ENCODE data around the gene ANXA6.

ANXA6 gene

GRCh38 chr5:151060742-151061141 lies 96.8 kb downstream of the ANXA6 start:
- no peak for DNase-seq

DNA sequence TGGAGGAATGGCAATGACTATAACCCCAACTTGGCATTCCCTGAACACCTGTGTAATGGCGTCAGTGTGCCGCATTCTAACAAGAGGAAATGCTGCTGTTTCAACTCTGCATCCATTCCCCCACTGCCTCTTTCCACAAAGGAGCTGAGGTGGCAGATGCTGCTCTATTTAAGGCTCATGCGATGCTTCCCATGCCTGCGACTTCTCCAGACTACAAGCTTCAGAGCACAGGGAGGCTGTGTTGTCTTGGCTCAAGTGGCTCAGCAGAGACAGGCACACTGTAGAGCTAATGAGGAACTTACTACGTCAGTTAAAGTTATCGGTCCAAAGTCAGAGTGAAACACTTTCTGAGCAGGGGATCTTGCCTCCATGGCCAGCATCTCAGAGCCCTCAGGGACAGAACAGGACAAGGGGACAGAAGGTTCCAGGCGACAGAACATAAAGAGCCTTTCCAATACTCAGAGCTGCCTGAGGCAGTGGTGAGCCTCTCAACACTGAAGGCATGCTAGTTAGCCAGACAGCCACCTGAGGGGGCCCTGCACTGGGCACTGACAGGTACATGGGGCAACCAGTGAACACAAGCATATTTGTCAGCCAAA lies 98.6 kb downstream of the ANXA6 start:
- DNase-seq, result no peak

- DNase-seq, result no peak
Measured at GRCh38 chr5:151058301-151058700, 99.3 kb downstream of the ANXA6 start.

- DNase-seq, result no peak
Measured at GRCh38 chr5:151056379-151057325, 100.9 kb downstream of the ANXA6 start.

DNA sequence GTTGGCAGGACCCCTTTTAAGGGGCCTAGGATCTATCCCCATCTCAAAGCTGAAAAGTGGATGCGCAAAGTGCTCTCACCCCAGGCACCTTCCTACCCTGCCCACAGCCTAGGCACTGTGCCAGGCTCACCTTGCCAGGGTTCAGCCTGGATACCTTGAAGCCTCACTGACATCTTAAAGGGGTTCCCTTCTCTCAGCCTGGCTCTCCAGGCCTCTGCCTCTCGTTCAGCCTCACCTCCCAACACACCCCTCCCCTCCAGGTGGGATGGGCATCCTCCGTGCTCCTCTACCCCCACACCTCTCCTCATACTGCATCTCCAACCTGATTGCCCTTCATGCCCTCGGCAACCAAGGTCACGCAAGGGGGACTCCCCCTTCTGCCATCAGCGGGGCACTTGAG lies 102.2 kb downstream of the ANXA6 start:
- DNase-seq, result no peak

GRCh38 chr5:151054709-151055108 lies 102.9 kb downstream of the ANXA6 start:
- DNase-seq, result no peak

DNA sequence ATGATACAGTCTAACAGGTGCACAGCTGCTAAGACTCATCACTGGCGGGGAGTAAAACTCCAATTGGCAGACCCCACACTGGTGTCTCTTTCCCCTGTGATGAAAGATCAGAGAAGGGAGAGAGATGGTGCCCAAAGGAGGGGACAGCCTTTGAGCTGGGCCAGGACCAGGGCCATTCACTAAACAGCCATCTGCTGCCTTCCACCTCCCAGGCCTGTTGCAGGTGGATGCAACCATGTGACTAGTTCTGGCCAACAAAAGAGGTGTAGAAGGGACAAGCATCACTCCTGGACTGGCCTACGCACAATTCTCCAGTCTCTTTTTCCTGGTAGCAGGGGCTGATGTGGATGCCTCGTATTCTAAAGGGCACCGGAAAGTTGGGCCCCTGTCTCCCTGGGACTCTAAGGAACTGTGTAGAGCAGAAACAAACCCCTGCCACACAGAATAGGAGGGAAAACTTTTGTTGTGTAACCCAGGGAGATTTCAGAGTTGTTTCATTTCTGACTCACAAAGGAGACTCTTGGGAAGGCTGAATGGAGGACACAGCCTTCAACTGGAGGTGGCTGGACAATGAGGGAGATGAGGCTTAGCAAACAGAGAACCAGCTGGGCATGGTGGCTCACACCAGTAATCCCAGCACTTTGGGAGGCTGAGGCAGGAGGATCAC lies 103.7 kb downstream of the ANXA6 start:
- no peak for DNase-seq

DNA sequence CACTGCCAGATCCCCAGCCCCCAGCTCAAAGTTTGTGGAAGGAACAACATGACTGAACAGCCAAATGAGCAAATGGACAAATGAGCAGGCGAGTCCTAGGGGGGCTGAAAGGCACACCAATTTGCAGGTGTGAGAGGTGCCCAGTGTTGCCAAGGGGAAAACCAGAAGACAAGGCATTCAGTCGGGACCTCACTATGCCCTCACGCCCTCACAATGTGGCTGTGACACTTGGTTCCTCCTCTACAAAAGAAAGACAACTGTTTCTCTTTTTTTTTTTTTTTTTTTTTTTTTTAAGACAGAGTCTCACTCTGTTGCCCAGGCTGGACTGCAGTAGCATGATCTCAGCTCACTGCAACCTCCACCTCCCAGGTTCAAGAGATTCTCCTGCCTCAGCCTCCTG lies 104.7 kb downstream of the ANXA6 start:
- no peak for DNase-seq

DNA sequence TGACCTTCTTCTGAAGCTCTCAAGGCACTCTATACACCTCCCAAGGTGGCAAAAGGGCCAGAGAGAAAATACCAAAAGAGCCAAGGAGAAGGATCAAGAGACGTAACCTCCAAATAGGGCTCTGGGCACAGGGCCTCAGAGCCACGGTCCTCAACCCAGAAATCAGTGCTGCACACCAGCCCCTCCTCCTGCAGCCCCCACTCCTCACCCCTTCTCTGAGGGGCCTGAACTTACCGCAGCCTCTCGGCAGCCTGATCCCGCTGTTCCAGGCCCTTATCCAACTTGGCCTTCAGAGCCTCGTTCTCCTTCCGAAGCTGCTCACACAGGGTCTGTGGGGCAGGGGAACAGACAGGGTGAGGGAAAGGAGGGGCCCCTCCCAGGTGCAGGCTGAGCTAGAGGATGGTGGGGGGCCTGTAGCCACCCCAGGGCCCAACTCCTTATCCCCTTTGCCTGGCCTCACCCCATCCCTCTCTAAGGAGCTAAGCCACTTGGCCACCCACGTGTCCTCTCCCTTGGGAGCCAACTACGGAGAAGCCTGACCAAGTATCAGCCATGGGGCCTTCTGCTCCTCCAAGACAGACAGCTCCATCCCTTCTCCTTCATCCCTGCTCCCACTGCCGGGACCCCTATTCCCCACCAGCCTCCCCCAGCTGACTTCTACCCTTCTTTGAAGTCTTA lies 105.5 kb downstream of the ANXA6 start:
- no peak for DNase-seq

DNA sequence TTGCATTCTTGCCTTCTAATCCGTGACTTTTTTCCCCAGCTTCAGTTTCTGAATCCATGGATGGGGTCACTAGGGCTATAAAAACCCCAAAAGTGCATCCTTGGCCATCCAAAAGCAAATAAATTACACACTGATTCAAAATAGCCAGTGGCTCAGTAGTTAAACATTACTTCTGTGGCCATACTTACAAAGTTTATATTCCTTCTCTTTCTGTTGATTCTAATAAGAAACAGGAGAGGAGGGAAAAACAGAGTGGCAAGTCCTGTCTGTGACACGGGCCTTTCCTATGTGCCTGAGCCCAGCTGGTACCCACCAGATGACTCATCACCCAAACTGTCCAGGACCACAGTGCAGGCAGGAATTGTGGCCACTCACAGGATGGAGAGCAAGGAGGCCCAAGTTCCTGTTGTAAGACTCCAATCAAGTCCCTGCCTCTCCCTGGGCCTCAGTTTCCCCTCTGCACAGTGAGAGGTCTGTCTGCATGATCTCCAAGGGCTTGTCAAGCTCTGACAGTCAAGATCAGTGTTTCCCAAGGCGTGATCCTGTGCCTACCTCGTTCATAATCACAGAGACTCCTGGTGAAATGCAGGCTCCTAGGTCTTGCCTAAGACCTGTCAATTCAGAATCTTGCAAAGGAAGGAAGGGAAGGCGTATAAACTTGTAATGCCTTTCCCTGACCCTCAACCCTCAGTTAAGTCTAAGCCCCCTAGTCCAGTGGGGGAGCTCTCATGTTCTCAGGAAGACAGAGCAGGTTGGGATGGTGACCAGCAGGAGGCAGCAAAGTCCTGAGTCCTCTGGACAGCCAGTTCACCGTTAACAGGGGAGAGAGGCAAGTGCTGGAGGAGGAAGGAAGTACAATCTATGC lies 106.3 kb downstream of the ANXA6 start:
- DNase-seq, result peak; percentile 70
